GM23248 (cell line): ENCODE results near the gene ARFGEF3.
"Not testable (repeated sequence)": the region's sequence is repeated elsewhere in the genome, so short reads cannot be mapped to it uniquely, and the experiment has no call there.

Source experiments
- EZH2 ChIP-seq: fragments of 200-600 bp; sonication (generic); IDR thresholded peaks from 2 replicates; pipeline ENCODE4 v1.6.1; 2018; ENCODE audit warnings: antibody characterized with exemption, mild to moderate bottlenecking; ENCODE audit not compliant: insufficient read depth, poor library complexity, severe bottlenecking
- EZH2phosphoT487 ChIP-seq: fragments of 200-600 bp; sonication (generic); IDR thresholded peaks from 2 replicates; pipeline ENCODE4 v1.6.1; 2018; ENCODE audit warnings: antibody characterized with exemption, moderate library complexity, mild to moderate bottlenecking, low read depth; ENCODE audit not compliant: insufficient read depth

DNA sequence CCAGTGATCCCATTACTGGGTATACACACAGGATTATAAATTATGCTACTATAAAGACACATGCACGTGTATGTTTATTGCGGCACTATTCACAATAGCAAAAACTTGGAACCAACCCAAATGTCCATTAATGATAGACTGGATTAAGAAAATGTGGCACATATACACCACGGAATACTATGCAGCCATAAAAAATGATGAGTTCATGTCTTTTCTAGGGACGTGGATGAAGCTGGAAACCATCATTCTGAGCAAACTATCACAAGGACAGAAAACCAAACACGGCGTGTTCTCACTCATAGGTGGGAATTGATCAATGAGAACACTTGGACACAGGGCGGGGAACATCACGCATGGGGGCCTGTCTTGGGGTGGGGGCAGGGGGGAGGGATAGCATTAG lies 206.9 kb downstream of the ARFGEF3 start:
- TF ChIP-seq EZH2, EZH2phosphoT487: not testable (repeated sequence)
